GM18517 (cell line): ENCODE results near the gene RMC1.

Source experiments
- ATAC-seq: cut with Tn5 transposase; IDR thresholded peaks from one replicate; pipeline ENCODE4 v1.9.1; 2021; ENCODE audit warnings: mild to moderate bottlenecking, moderate library complexity; ENCODE audit not compliant: unreplicated experiment

Gene RMC1

DNA sequence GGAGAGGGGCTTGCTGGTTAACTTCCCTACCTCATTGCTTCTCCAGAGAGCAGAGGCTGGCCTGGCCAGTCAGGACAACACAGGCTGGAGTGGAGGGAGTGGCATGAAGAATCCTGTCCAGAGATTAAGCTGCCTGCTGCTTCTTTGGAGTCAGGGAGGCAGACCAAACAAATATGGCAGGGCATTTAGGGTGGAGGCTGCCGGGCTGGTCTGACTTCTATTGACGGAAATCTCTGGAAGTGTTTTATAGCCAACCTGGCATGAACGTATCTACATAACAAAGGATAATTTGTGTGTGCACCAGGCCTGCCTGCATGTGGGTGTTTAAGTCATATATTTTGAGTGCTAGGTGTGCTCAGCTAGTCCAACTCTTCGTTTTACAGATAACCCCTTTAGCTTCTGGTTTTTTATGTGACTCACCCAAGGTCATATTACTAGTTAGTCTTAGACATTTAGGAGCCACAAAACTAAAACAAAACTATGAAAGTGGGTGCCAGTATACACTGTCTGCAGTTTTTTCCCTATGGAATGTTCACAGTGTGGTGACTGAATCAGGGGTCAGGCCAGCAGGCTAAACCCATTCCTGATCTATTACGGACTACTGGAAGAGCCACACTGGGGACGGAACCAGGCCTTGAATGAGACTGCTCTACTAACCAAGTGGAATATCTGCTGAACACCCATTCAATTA is 77.5 kb downstream of the RMC1 start:
- ATAC-seq, result no peak
